Neural cell (in vitro differentiated cells): Measurements from ENCODE around the gene PTPRG. TPM values are rescaled to one million over a fixed set of nuclear protein-coding genes. Genes with fewer than 3 reads are reported as not detected.

Experiments
- H2AFZ ChIP-seq: fragments of 200-600, 300-800 bp; sonication (generic), shearing (Covaris generic); 2 replicates; pipeline ENCODE4 v1.6.0; 2014; ENCODE audit warnings: low read depth, mild to moderate bottlenecking, antibody characterized with exemption, low read length, moderate library complexity
- H3F3A ChIP-seq: fragments of 200-600 bp; shearing (Covaris generic); 2 replicates; pipeline ENCODE4 v1.6.1; 2016; ENCODE audit warnings: mild to moderate bottlenecking, moderate library complexity, mixed read lengths, antibody characterized with exemption, low read length; ENCODE audit not compliant: insufficient read depth, poor library complexity, severe bottlenecking
- H3K27ac ChIP-seq: fragments of 200-600, 300-800 bp; sonication (generic), shearing (Covaris generic); 2 replicates; pipeline ENCODE4 v1.5.1; 2014; ENCODE audit warnings: mild to moderate bottlenecking, low read length, moderate library complexity
- H3K27me3 ChIP-seq: fragments of 300-800, 200-600 bp; sonication (generic), shearing (Covaris generic); 2 replicates; pipeline ENCODE4 v1.6.0; 2014; ENCODE audit warnings: mild to moderate bottlenecking, low read depth, low read length, moderate library complexity; ENCODE audit not compliant: insufficient read depth
- H3K36me3 ChIP-seq: fragments of 300-800, 200-600 bp; sonication (generic), shearing (Covaris generic); 2 replicates; pipeline ENCODE4 v1.5.1; 2014; ENCODE audit warnings: mild to moderate bottlenecking, antibody characterized with exemption, low read length, moderate library complexity; ENCODE audit not compliant: insufficient read depth
- H3K4me2 ChIP-seq: fragments of 300-800, 200-600 bp; sonication (generic), shearing (Covaris generic); 2 replicates; pipeline ENCODE4 v1.6.0; 2014; ENCODE audit warnings: mild to moderate bottlenecking, low read length
- H3K4me3 ChIP-seq: fragments of 300-800, 200-600 bp; sonication (generic), shearing (Covaris generic); 2 replicates; pipeline ENCODE4 v1.5.1; 2014; ENCODE audit warnings: mild to moderate bottlenecking, low read length, moderate library complexity
- H3K79me2 ChIP-seq: fragments of 200-600 bp; shearing (Covaris generic); replicated peaks from 2 replicates; pipeline ENCODE4 v1.6.0; 2014; ENCODE audit warnings: mild to moderate bottlenecking, low read length, moderate library complexity; ENCODE audit not compliant: insufficient read depth
- H3K9ac ChIP-seq: fragments of 300-800, 200-600 bp; sonication (generic), shearing (Covaris generic); 2 replicates; pipeline ENCODE4 v1.6.1; 2016; ENCODE audit warnings: mild to moderate bottlenecking, low read length, mixed read lengths
- H3K9me2 ChIP-seq: fragments of 200-600 bp; shearing (Covaris generic); 2 replicates; pipeline ENCODE4 v1.6.1; 2016; ENCODE audit warnings: mild to moderate bottlenecking, low read length, mixed read lengths; ENCODE audit not compliant: insufficient read depth
- H3K9me3 ChIP-seq: fragments of 200-600, 300-800 bp; sonication (generic), shearing (Covaris generic); 2 replicates; pipeline ENCODE4 v1.6.1; 2016; ENCODE audit warnings: mild to moderate bottlenecking, mixed run types, low read length, moderate library complexity, mixed read lengths
- H4K20me1 ChIP-seq: fragments of 200-600 bp; shearing (Covaris generic); 2 replicates; pipeline ENCODE4 v1.6.1; 2016; ENCODE audit warnings: mild to moderate bottlenecking, mixed run types; ENCODE audit not compliant: insufficient read depth
- CTCF ChIP-seq: fragments of 450-650 bp; IDR thresholded peaks from 2 replicates; pipeline ENCODE4 v1.5.1; 2014; ENCODE audit warnings: antibody characterized with exemption, mild to moderate bottlenecking, moderate library complexity; ENCODE audit not compliant: poor library complexity, severe bottlenecking
- EP300 ChIP-seq: fragments of 450-650 bp; conservative IDR thresholded peaks from 2 replicates; pipeline ENCODE4 v1.6.1; 2014; ENCODE audit warnings: antibody characterized with exemption, mild to moderate bottlenecking, moderate library complexity; ENCODE audit not compliant: poor library complexity, severe bottlenecking
- EZH2 ChIP-seq: fragments of 200-600, 300-800 bp; shearing (Covaris generic), sonication (generic); IDR thresholded peaks from 2 replicates; pipeline ENCODE4 v1.6.1; 2014; ENCODE audit warnings: antibody characterized with exemption, low read length, borderline replicate concordance, mild to moderate bottlenecking; ENCODE audit not compliant: insufficient read depth, poor library complexity, severe bottlenecking
- MXI1 ChIP-seq: fragments of 450-650 bp; conservative IDR thresholded peaks from 2 replicates; pipeline ENCODE4 v1.6.1; 2014; ENCODE audit warnings: antibody characterized with exemption, mild to moderate bottlenecking; ENCODE audit not compliant: poor library complexity, severe bottlenecking
- POLR2AphosphoS5 ChIP-seq: IDR thresholded peaks from 2 replicates; pipeline ENCODE4 v1.6.1; 2012
- RAD21 ChIP-seq: fragments of 450-650 bp; conservative IDR thresholded peaks from 2 replicates; pipeline ENCODE4 v1.6.1; 2014; ENCODE audit warnings: antibody characterized with exemption, mild to moderate bottlenecking, moderate library complexity
- REST ChIP-seq: IDR thresholded peaks from 2 replicates; pipeline ENCODE4 v1.6.1; 2012; ENCODE audit warnings: borderline replicate concordance
- SMC3 ChIP-seq: fragments of 450-650 bp; conservative IDR thresholded peaks from 2 replicates; pipeline ENCODE4 v1.6.1; 2014; ENCODE audit warnings: antibody characterized with exemption, mild to moderate bottlenecking, moderate library complexity; ENCODE audit not compliant: poor library complexity
- TAF1 ChIP-seq: IDR thresholded peaks from 2 replicates; pipeline ENCODE4 v1.6.1; 2012; ENCODE audit warnings: low read depth
- polyA plus RNA-seq: library from polyadenylated mRNA; depleted of rRNA; stranded (reverse); fragments of >200 nt; gene quantifications from 2 replicates; pipeline ENCODE4 v1.2.3, GENCODE V29; 2014

Gene PTPRG
- polyA plus RNA-seq, 1 donor from 2014 or later: 33.1 TPM

DNA sequence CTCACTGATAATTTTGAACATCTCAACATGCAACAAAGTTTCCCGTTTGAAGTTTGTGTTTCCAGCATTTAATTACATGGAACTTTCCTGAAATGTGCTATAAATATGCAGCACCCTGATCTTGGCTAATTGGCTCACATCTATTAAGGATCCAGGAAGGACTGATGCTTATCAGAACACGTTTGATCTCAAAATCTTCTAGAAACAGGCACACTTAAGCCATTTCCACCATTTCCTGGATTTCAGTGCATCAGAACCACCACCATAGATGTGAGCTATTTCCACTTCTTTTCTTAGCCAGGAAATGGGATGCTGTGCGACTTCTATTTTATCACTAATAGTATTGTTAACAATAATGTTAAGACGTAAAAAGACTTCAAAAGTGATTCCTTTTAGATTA, 583.1 kb downstream of the PTPRG start:
- TF ChIP-seq TAF1 (no peak), RAD21 (no peak), EP300 (no peak), SMC3 (no peak)
- Histone ChIP-seq H3K9ac (no peak overlapping the region), H3K4me3 (no peak overlapping the region), H3K79me2 (no peaks in the 10 kb centered on the region), H3K4me2 (no peak overlapping the region), H3K9me2 (no peaks in the 10 kb centered on the region), H3K27ac (no peak overlapping the region), H4K20me1 (no peaks in the 10 kb centered on the region), H3F3A (no peaks in the 10 kb centered on the region), H3K36me3 (no peaks in the 10 kb centered on the region), H3K9me3 (no peaks in the 10 kb centered on the region), H3K27me3 (no peaks in the 10 kb centered on the region), H2AFZ (no peak overlapping the region)

DNA sequence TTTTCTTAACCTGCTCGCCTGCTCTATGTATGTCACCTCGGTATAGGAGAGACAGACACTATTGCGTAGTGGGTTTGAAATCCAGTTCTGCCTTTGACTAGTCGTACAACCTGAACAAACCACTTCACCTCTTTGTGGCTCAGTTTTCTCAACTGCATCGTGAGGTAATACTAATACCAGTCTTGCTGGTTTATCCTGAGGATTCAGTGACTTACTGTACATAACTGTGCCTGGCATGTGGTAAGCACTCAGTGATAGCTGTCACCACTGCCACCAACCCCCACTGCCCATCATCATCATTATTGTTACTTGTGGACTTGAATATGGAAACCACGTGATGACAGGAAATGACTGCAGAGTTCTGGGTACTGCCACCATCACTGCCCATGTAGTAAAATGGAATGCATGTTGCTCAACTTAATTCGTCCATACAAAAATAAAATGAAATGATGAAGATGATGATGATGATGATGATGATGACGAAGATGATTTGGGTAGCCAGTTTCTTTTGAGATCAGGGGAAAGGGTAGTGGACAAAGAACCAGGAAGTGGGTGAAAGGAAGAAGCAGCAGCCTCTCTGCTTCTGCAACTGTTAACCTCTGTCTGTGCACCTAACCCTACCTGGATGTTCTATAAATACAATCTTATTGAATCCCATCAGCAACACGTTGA, 583.9 kb downstream of the PTPRG start:
- H3K4me3 ChIP-seq: no peak overlapping the region

More for the DNA sequence above, 583.9 kb downstream of the PTPRG start:
- Histone ChIP-seq H3K9me3 (no peaks in the 10 kb centered on the region), H2AFZ (no peak overlapping the region), H3K79me2 (no peaks in the 10 kb centered on the region), H3K4me2 (no peak overlapping the region), H3K27ac (no peak overlapping the region), H3K9ac (no peak overlapping the region), H4K20me1 (no peaks in the 10 kb centered on the region), H3K27me3 (no peaks in the 10 kb centered on the region), H3K9me2 (no peaks in the 10 kb centered on the region), H3K36me3 (no peaks in the 10 kb centered on the region), H3F3A (no peaks in the 10 kb centered on the region)
- TF ChIP-seq EZH2 (no peak), MXI1 (no peak), SMC3 (no peak), POLR2AphosphoS5 (no peak), EP300 (no peak), TAF1 (no peak), CTCF (no peak), RAD21 (no peak), REST (no peak)
